Kidney (tissue), 14 donors: ENCODE measurements around the gene KLRK1. TPM values are rescaled to one million over a fixed set of nuclear protein-coding genes. Genes with fewer than 3 reads are reported as not detected.
"Not testable (repeated sequence)": the region's sequence is repeated elsewhere in the genome, so short reads cannot be mapped to it uniquely, and the experiment has no call there.

ENCODE experiments used
- DNase-seq, 5 donors: peaks; one replicate each; pipeline ENCODE4 v3.0.0-alpha.2; 2013 to 2020
- FAIRE-seq: peaks from 2 replicates; lab custom pipeline; 2012; peaks lifted over from hg19 to GRCh38; lab: Jason Lieb, UNC
- H3K27ac ChIP-seq, 2 donors: one replicate each; pipeline ENCODE4 v1.7.0; 2013; ENCODE audit warnings: low read depth in 2 of 2, low read length in 2 of 2, inconsistent platforms in 1 of 2
- H3K27me3 ChIP-seq: one replicate; pipeline ENCODE4 v1.7.1; 2013; ENCODE audit warnings: low read length, inconsistent platforms; ENCODE audit not compliant: control insufficient read depth, insufficient read depth
- H3K36me3 ChIP-seq, 3 donors: one replicate each; pipeline versions ENCODE4 v1.7.0 to v1.7.1; 2013; ENCODE audit warnings: low read length in 3 of 3, control low read depth in 1 of 3, inconsistent platforms in 1 of 3; ENCODE audit not compliant: insufficient read depth in 3 of 3, control insufficient read depth in 2 of 3
- H3K4me1 ChIP-seq, 3 donors: one replicate each; pipeline versions ENCODE4 v1.7.0 to v1.7.1; 2013; ENCODE audit warnings: low read length in 3 of 3, inconsistent platforms in 1 of 3, low read depth in 1 of 3; ENCODE audit not compliant: control insufficient read depth in 2 of 3, insufficient read depth in 2 of 3
- H3K4me3 ChIP-seq, 3 donors: one replicate each; pipeline versions ENCODE4 v1.7.0 to v1.8.1; 2013; ENCODE audit warnings: low read length in 3 of 3, control low read depth in 1 of 3, inconsistent platforms in 1 of 3
- H3K9ac ChIP-seq, 3 donors: one replicate each; pipeline versions ENCODE4 v1.7.0 to v1.7.1; 2013; ENCODE audit warnings: low read length in 3 of 3, control low read depth in 1 of 3, inconsistent platforms in 1 of 3
- H3K9me3 ChIP-seq, 3 donors: one replicate each; pipeline versions ENCODE4 v1.7.0 to v1.7.1; 2013; ENCODE audit warnings: low read length in 3 of 3, control low read depth in 1 of 3, inconsistent platforms in 1 of 3; ENCODE audit not compliant: control insufficient read depth in 2 of 3, insufficient read depth in 1 of 3
- CTCF ChIP-seq: IDR thresholded peaks from 3 replicates; pipeline ENCODE4 v1.5.1; 2012; ENCODE audit warnings: mild to moderate bottlenecking, moderate library complexity, borderline replicate concordance; ENCODE audit not compliant: insufficient read depth; ENCODE audit errors: extremely low read depth
- intact Hi-C: fragments of 100-400 bp; cut with DNase I; formaldehyde crosslinking; loops from one replicate; pipeline ENCODE4 v1.11.1; 2022
- polyA plus RNA-seq: library from polyadenylated mRNA; stranded (reverse); fragments of 350-450 nt; fragmentation: Illumina TruSeq; extraction: RNeasy Lipid Tissue Mini Kit (QIAGEN cat#74804); gene quantifications from one replicate; pipeline ENCODE4 v1.2.3, GENCODE V29; 2014; ENCODE audit warnings: low read depth, low replicate concordance; ENCODE audit not compliant: insufficient read depth
- total RNA-seq: library from RNA; stranded (reverse); fragmentation: NEBNext Ultra II Directional; extraction: Animal tissue kit (Norgen Biotek cat#: 25700); gene quantifications from one replicate; pipeline ENCODE4 v1.2.1, GENCODE V29; 2021
- donor health status: control.
- donor health status: control.
- donor health status: control.
- donor health status: control.
- donor health status: control.
- donor health status: DM: yes; HTN: yes; CAD: no.
- donor health status: Normal renal cell carcinoma (clear cell type).

KLRK1 gene
- total and polyA plus RNA-seq, 2 donors from 2014 or later: 0.75 to 5.2 TPM

GRCh38 chr12:10368206-10369171 is 21.4 kb downstream of the KLRK1 start:
- Histone ChIP-seq H3K27ac (no peak overlapping the region), H3K9me3 (no peaks in the 10 kb centered on the region), H3K4me3 (peak overlapping the region in 1 of 3 donors; percentile 14), H3K9ac (no peak overlapping the region), H3K4me1 (peaks cover 5 to 13% (median 9%) of the 10 kb centered on the region in 3 donors), H3K36me3 (no peaks in the 10 kb centered on the region), H3K27me3 (no peaks in the 10 kb centered on the region)
- FAIRE-seq (no peak), DNase-seq (peak in 1 of 5 donors; percentile 29)
- intact Hi-C loops: no loop called here
- TF ChIP-seq CTCF: no peak

GRCh38 chr12:10367714-10368113 is 22.1 kb downstream of the KLRK1 start:
- H3K4me1 ChIP-seq: peaks cover 5 to 13% (median 13%) of the 10 kb centered on the region in 3 donors
- H3K27me3 ChIP-seq, H3K9ac ChIP-seq, H3K4me3 ChIP-seq, H3K9me3 ChIP-seq, FAIRE-seq, H3K36me3 ChIP-seq, H3K27ac ChIP-seq, intact Hi-C loops, DNase-seq: not testable (repeated sequence)

- Histone ChIP-seq H3K27ac (peak overlapping the region in 1 of 2 donors; percentile 99), H3K9me3 (no peaks in the 10 kb centered on the region), H3K36me3 (no peaks in the 10 kb centered on the region), H3K4me1 (peaks cover 5 to 16% (median 14%) of the 10 kb centered on the region in 3 donors), H3K4me3 (no peak overlapping the region), H3K9ac (no peak overlapping the region), H3K27me3 (no peaks in the 10 kb centered on the region)
- no peak for FAIRE-seq
- DNase-seq: peak in 2 of 5 donors; percentile 45 to 68
- no peak for TF ChIP-seq CTCF
- intact Hi-C loops: no loop called here
These were observed 23.0 kb downstream of the KLRK1 start for GRCh38 chr12:10366875-10367274.
